ENCODE data around the gene FGF22. TPM values are rescaled to one million over a fixed set of nuclear protein-coding genes. Genes with fewer than 3 reads are reported as not detected.
"Not testable (repeated sequence)": the region's sequence is repeated elsewhere in the genome, so short reads cannot be mapped to it uniquely, and the experiment has no call there.

FGF22 gene
- total and polyA plus RNA-seq, 2 of the 13 experiments (the other 11 are each of a cell fraction or from before 2014, with no cell fraction given): 0.24 TPM; not detected in 1

- no peak overlapping the region for H3K9ac ChIP-seq (ENCODE audit: insufficient read depth, low read depth, low read length)
- no peak overlapping the region for H2AFZ ChIP-seq (ENCODE audit: low read length)
- FAIRE-seq (no peak), DNase-seq (ENCODE audit: low spot score) (no peak), ATAC-seq (no peak; the same call in 2 of the 3 replicates)
- peaks cover 2 to 11% of the 10 kb centered on the region in 2 experiments; a peak in 3 of 5 replicates for H3K27me3 ChIP-seq (ENCODE audit: control insufficient read depth in 1 of 2, insufficient read depth in 2 of 2, low read length in 2 of 2)
- no peaks in the 10 kb centered on the region for H3K9me3 ChIP-seq (ENCODE audit: low read length)
- intact Hi-C loops (cut with micrococcal nuclease; ENCODE audit: unreplicated experiment) (no loop called here), in situ Hi-C loops (cut with HindIII; ENCODE audit: extremely low pct_ligation_motif_present, low pct_unique_long_range_greater_than_20kb) (no loop called here)
- ChIA-PET POLR2A (no interaction called here), CTCF (ENCODE audit: low intra/inter-chr PET ratio, low total read pairs) (no interaction called here)
- H3K4me3 ChIP-seq (replicated peaks in 1 of 3; ENCODE audit: insufficient read depth in 1 of 3, low read depth in 2 of 3, low read length in 3 of 3): no peak overlapping the region
- TF ChIP-seq HNRNPL (IDR thresholded peaks at IDR 0.05; ENCODE audit: low read depth, low read length) (peak; percentile 47; the same call in 1 of the 2 replicates), ZNF770 (CRISPR knock-in tag; IDR thresholded peaks at IDR 0.05) (no peak)
- no peaks in the 10 kb centered on the region for H3K79me2 ChIP-seq (ENCODE audit: insufficient read depth, low read length)
- 52% methylated on average over 21 of the region's 35 CpGs for WGBS (ENCODE audit: low lambda C conversion rate)
- H3K4me1 ChIP-seq (ENCODE audit: insufficient read depth, low read length): no peaks in the 10 kb centered on the region
- no peak overlapping the region for H3K4me2 ChIP-seq (ENCODE audit: low read depth, low read length)
- BruUV-seq (replicated peaks): no TSS peak
- no peaks in the 10 kb centered on the region for H3K36me3 ChIP-seq (replicated peaks in 1 of 2; ENCODE audit: control insufficient read depth in 1 of 2, insufficient read depth in 2 of 2, low read length in 2 of 2)
- no peaks in the 10 kb centered on the region for H4K20me1 ChIP-seq (ENCODE audit: insufficient read depth, low read length)
- no peak overlapping the region for H3K27ac ChIP-seq (ENCODE audit: extremely low read length, insufficient read depth, low read length)
These were observed 37.0 kb upstream of the FGF22 start for GRCh38 chr19:602391-603301.

GRCh38 chr19:603302-603639 is 36.4 kb upstream of the FGF22 start:
- H2AFZ ChIP-seq (ENCODE audit: low read length); H3K27ac ChIP-seq (ENCODE audit: extremely low read length, insufficient read depth, low read length); in situ Hi-C loops (cut with HindIII; ENCODE audit: extremely low pct_ligation_motif_present, low pct_unique_long_range_greater_than_20kb); intact Hi-C loops (cut with micrococcal nuclease; ENCODE audit: unreplicated experiment); H3K79me2 ChIP-seq (ENCODE audit: insufficient read depth, low read length); CTCF ChIA-PET (ENCODE audit: low intra/inter-chr PET ratio, low total read pairs); ATAC-seq; H3K4me3 ChIP-seq (replicated peaks in 1 of 3; ENCODE audit: insufficient read depth in 1 of 3, low read depth in 2 of 3, low read length in 3 of 3); H3K9me3 ChIP-seq (ENCODE audit: low read length); POLR2A ChIA-PET; DNase-seq (ENCODE audit: low spot score); BruUV-seq (replicated peaks); FAIRE-seq; H3K9ac ChIP-seq (ENCODE audit: insufficient read depth, low read depth, low read length); H4K20me1 ChIP-seq (ENCODE audit: insufficient read depth, low read length); H3K4me2 ChIP-seq (ENCODE audit: low read depth, low read length); H3K27me3 ChIP-seq (ENCODE audit: control insufficient read depth in 1 of 2, insufficient read depth in 2 of 2, low read length in 2 of 2); H3K4me1 ChIP-seq (ENCODE audit: insufficient read depth, low read length); H3K36me3 ChIP-seq (replicated peaks in 1 of 2; ENCODE audit: control insufficient read depth in 1 of 2, insufficient read depth in 2 of 2, low read length in 2 of 2): not testable (repeated sequence)
- WGBS (ENCODE audit: low lambda C conversion rate): no CpG with 5 or more reads among the region's 13 CpGs
